HepG2 (cell line): ENCODE results near the gene BLVRA. TPM values are rescaled to one million over a fixed set of nuclear protein-coding genes. Genes with fewer than 3 reads are reported as not detected.

Source experiments
- ATAC-seq: fragments of 200-7000 bp; cut with Tn5 transposase; 3 replicates; pipeline ENCODE4 v1.9.1; 2020; ENCODE audit warnings: mild to moderate bottlenecking, moderate library complexity
- BruUV-seq: library from RNA; stranded (reverse); fragments of 400-500 nt; replicated peaks from 2 replicates; lab custom pipeline; 2021; lab: Mats Ljungman, UMichigan
- CTCF ChIA-PET: fragments of 300-600 bp; formaldehyde crosslinking; extraction: SDS; loops from one replicate; lab custom pipeline; 2021; ENCODE audit warnings: low total read pairs, inconsistent platforms, low intra/inter-chr PET ratio; lab: Yijun Ruan, JAX
- POLR2A ChIA-PET: fragments of 350-600 bp; sonication (Branson Sonifier 250); formaldehyde crosslinking; loops from one replicate; lab custom pipeline; 2020; ENCODE audit warnings: antibody characterized with exemption, inconsistent platforms; lab: Yijun Ruan, JAX
- DNase-seq: peaks from one replicate; pipeline ENCODE4 v3.0.0-alpha.2; 2015; ENCODE audit warnings: low spot score
- FAIRE-seq: peaks from 3 replicates; lab custom pipeline; 2011; peaks lifted over from hg19 to GRCh38; lab: Jason Lieb, UNC
- H2AFZ ChIP-seq: one replicate; pipeline ENCODE4 v1.6.1; 2011; ENCODE audit warnings: low read length, inconsistent platforms
- H3K27ac ChIP-seq: fragments of 300-600 bp; 3 replicates; pipeline ENCODE4 v1.8.0; 2011; ENCODE audit warnings: mixed run types, mild to moderate bottlenecking, mixed read lengths, low read length, inconsistent platforms; ENCODE audit not compliant: insufficient read depth; ENCODE audit errors: extremely low read length
- H3K27me3 ChIP-seq, 2 experiments: fragments of 200-600 bp in 1 of 2; 2 replicates in 1 of 2; 3 replicates in 1 of 2; pipeline versions ENCODE4 v1.6.0 to v1.8.0; 2011; ENCODE audit warnings: low read length in 2 of 2, mild to moderate bottlenecking in 2 of 2, moderate library complexity in 2 of 2, inconsistent platforms in 1 of 2; ENCODE audit not compliant: insufficient read depth in 2 of 2, control insufficient read depth in 1 of 2
- H3K36me3 ChIP-seq, 2 experiments: fragments of 200-600 bp in 1 of 2; replicated peaks in 1 of 2; 2 replicates in 1 of 2; 3 replicates in 1 of 2; pipeline versions ENCODE4 v1.5.1 to v1.8.0; 2011; ENCODE audit warnings: low read length in 2 of 2, inconsistent platforms in 1 of 2; ENCODE audit not compliant: insufficient read depth in 2 of 2, control insufficient read depth in 1 of 2
- H3K4me1 ChIP-seq: 2 replicates; pipeline ENCODE4 v1.5.1; 2012; ENCODE audit warnings: low read length, inconsistent platforms; ENCODE audit not compliant: insufficient read depth
- H3K4me2 ChIP-seq: 2 replicates; pipeline ENCODE4 v1.6.0; 2011; ENCODE audit warnings: low read depth, low read length, inconsistent platforms
- H3K4me3 ChIP-seq, 3 experiments: fragments of 200-600 bp in 1 of 3; sonication (generic), shearing (Covaris generic) in 1 of 3; replicated peaks in 1 of 3; 2 replicates each; pipeline ENCODE4 v1.5.1; 2011 to 2016; ENCODE audit warnings: low read length in 3 of 3, inconsistent platforms in 2 of 3, low read depth in 2 of 3, mild to moderate bottlenecking in 2 of 3, control low read depth in 1 of 3, mixed read lengths in 1 of 3; ENCODE audit not compliant: insufficient read depth in 1 of 3
- H3K79me2 ChIP-seq: one replicate; pipeline ENCODE4 v1.6.1; 2011; ENCODE audit warnings: low read length, inconsistent platforms; ENCODE audit not compliant: insufficient read depth
- H3K9ac ChIP-seq: 2 replicates; pipeline ENCODE4 v1.6.0; 2011; ENCODE audit warnings: mild to moderate bottlenecking, low read depth, low read length, inconsistent platforms; ENCODE audit not compliant: insufficient read depth
- H3K9me3 ChIP-seq: 2 replicates; pipeline ENCODE4 v1.5.1; 2012; ENCODE audit warnings: mild to moderate bottlenecking, low read length
- H4K20me1 ChIP-seq: 2 replicates; pipeline ENCODE4 v1.6.0; 2011; ENCODE audit warnings: inconsistent platforms, mild to moderate bottlenecking, low read length, moderate library complexity; ENCODE audit not compliant: insufficient read depth
- FOSL2 ChIP-seq: sonication (generic); formaldehyde crosslinking; IDR thresholded peaks from 2 replicates; pipeline ENCODE4 v1.4.0; 2020; ENCODE audit warnings: missing genetic modification reagents
- HCFC1 ChIP-seq: fragments of 150-350 bp; IDR thresholded peaks from 2 replicates; pipeline ENCODE4 v1.6.1; 2014; ENCODE audit warnings: low read depth, low read length
- HOXA5 ChIP-seq: sonication (generic); formaldehyde crosslinking; IDR thresholded peaks from 2 replicates; pipeline ENCODE4 v1.4.0; 2020; ENCODE audit warnings: missing genetic modification reagents
- KDM3A ChIP-seq: IDR thresholded peaks from 2 replicates; pipeline ENCODE4 v1.6.1; 2018; ENCODE audit warnings: low read depth, missing compliant biosample characterization
- KLF15 ChIP-seq: sonication (generic); formaldehyde crosslinking; IDR thresholded peaks from 2 replicates; pipeline ENCODE4 v1.8.1; 2023; ENCODE audit warnings: borderline replicate concordance, mild to moderate bottlenecking, inconsistent platforms, missing genetic modification reagents, mixed read lengths
- KMT2A ChIP-seq: sonication (generic); formaldehyde crosslinking; IDR thresholded peaks from 2 replicates; pipeline ENCODE4 v1.4.0; 2020; ENCODE audit warnings: missing genetic modification reagents
- MATR3 ChIP-seq: sonication (generic); formaldehyde crosslinking; IDR thresholded peaks from 2 replicates; pipeline ENCODE4 v1.4.0; 2020; ENCODE audit warnings: missing genetic modification reagents
- MTA3 ChIP-seq: sonication (generic); formaldehyde crosslinking; IDR thresholded peaks from 2 replicates; pipeline ENCODE4 v1.4.0; 2020; ENCODE audit warnings: missing genetic modification reagents
- PHF5A ChIP-seq: IDR thresholded peaks from one replicate; pipeline ENCODE4 v1.6.1; 2018; ENCODE audit warnings: low read depth, missing genetic modification reagents; ENCODE audit not compliant: unreplicated experiment
- REXO4 ChIP-seq: sonication (generic); formaldehyde crosslinking; IDR thresholded peaks from 2 replicates; pipeline ENCODE4 v1.8.0; 2022; ENCODE audit warnings: missing genetic modification reagents, mild to moderate bottlenecking, borderline replicate concordance
- SP5 ChIP-seq: IDR thresholded peaks from 2 replicates; pipeline ENCODE4 v1.6.1; 2016; ENCODE audit warnings: low read depth, borderline replicate concordance
- ZEB1 ChIP-seq: IDR thresholded peaks from 2 replicates; pipeline ENCODE4 v1.6.1; 2012; ENCODE audit warnings: mild to moderate bottlenecking, low read depth, inconsistent platforms; ENCODE audit not compliant: insufficient replicate concordance
- ZFP37 ChIP-seq: sonication (generic); formaldehyde crosslinking; IDR thresholded peaks from 2 replicates; pipeline ENCODE4 v1.4.0; 2020; ENCODE audit warnings: missing genetic modification reagents, borderline replicate concordance
- ZMYM2 ChIP-seq: sonication (generic); formaldehyde crosslinking; IDR thresholded peaks from 2 replicates; pipeline ENCODE4 v1.8.0; 2022; ENCODE audit warnings: mild to moderate bottlenecking, missing genetic modification reagents
- ZMYM4 ChIP-seq: sonication (generic); formaldehyde crosslinking; IDR thresholded peaks from 2 replicates; pipeline ENCODE4 v1.8.1; 2023; ENCODE audit warnings: mild to moderate bottlenecking, missing genetic modification reagents
- ZNF326 ChIP-seq: sonication (generic); formaldehyde crosslinking; IDR thresholded peaks from 2 replicates; pipeline ENCODE4 v1.4.0; 2020; ENCODE audit warnings: missing genetic modification reagents, borderline replicate concordance
- ZNF331 ChIP-seq: sonication (generic); formaldehyde crosslinking; IDR thresholded peaks from 2 replicates; pipeline ENCODE4 v1.4.0; 2020; ENCODE audit warnings: missing genetic modification reagents
- ZNF33B ChIP-seq: sonication (generic); formaldehyde crosslinking; IDR thresholded peaks from 2 replicates; pipeline ENCODE4 v1.5.1; 2020; ENCODE audit warnings: mild to moderate bottlenecking, missing genetic modification reagents
- ZNF446 ChIP-seq: sonication (generic); formaldehyde crosslinking; IDR thresholded peaks from 2 replicates; pipeline ENCODE4 v1.5.0; 2020; ENCODE audit warnings: mild to moderate bottlenecking, missing genetic modification reagents
- ZNF484 ChIP-seq: sonication (generic); formaldehyde crosslinking; IDR thresholded peaks from 2 replicates; pipeline ENCODE4 v1.5.1; 2020; ENCODE audit warnings: mild to moderate bottlenecking, low read depth, missing genetic modification reagents, borderline replicate concordance
- ZNF607 ChIP-seq: sonication (generic); formaldehyde crosslinking; IDR thresholded peaks from 2 replicates; pipeline ENCODE4 v1.5.1; 2020; ENCODE audit warnings: missing genetic modification reagents, mild to moderate bottlenecking, borderline replicate concordance
- ZNF678 ChIP-seq: sonication (generic); formaldehyde crosslinking; IDR thresholded peaks from 2 replicates; pipeline ENCODE4 v1.4.0; 2020; ENCODE audit warnings: mild to moderate bottlenecking, missing genetic modification reagents
- ZNF816 ChIP-seq: sonication (generic); formaldehyde crosslinking; IDR thresholded peaks from 2 replicates; pipeline ENCODE4 v1.8.0; 2022; ENCODE audit warnings: missing genetic modification reagents, mild to moderate bottlenecking, borderline replicate concordance
- WGBS: methylation state at CpG from one replicate; pipeline ENCODE4 v1.1.6; 2017; ENCODE audit warnings: low lambda C conversion rate; 5-methylcytosine and 5-hydroxymethylcytosine counted together
- in situ Hi-C: cut with HindIII; loops from 2 replicates; pipeline ENCODE4 v1.10.0; 2017; ENCODE audit warnings: low pct_unique_long_range_greater_than_20kb; ENCODE audit not compliant: extremely low pct_ligation_motif_present
- intact Hi-C: fragments of 100-400 bp; cut with micrococcal nuclease; formaldehyde crosslinking; loops from one replicate; pipeline ENCODE4 v1.10.0; 2022; ENCODE audit not compliant: unreplicated experiment
- polyA plus RNA-seq, 8 experiments: library from polyadenylated mRNA; depleted of rRNA in 3 of 8; stranded (reverse) in 7 of 8; unstranded in 1 of 8; fragments of >200 nt; fragmentation: Illumina TruSeq in 4 of 8; extraction: Trizol in 4 of 8; gene quantifications; 2 replicates each; pipeline versions ENCODE4 v1.2.1 to v1.2.3, GENCODE V29; 2011 to 2016; ENCODE audit warnings: low read depth in 4 of 8, missing spikeins in 1 of 8, mixed read lengths in 1 of 8; ENCODE audit not compliant: insufficient read depth in 1 of 8
- total RNA-seq, 5 experiments: library from RNA; depleted of rRNA; stranded (reverse); fragments of >200 nt; fragmentation: Illumina TruSeq; extraction: Trizol; gene quantifications; 2 replicates each; pipeline ENCODE4 v1.2.3, GENCODE V29; 2016; ENCODE audit warnings: low read depth in 1 of 5
- TF ChIP-seq, protein P1 (sequence below): sonication (generic); formaldehyde crosslinking; IDR thresholded peaks from 2 replicates; pipeline ENCODE4 v1.5.0; 2020; ENCODE audit warnings: mild to moderate bottlenecking, missing genetic modification reagents, borderline replicate concordance

The BLVRA gene
- total and polyA plus RNA-seq, 2 of the 13 experiments (the other 11 are each of a cell fraction or from before 2014, with no cell fraction given) = 39.2 to 64.2 TPM

GRCh38 chr7:43781726-43782607 is 23.5 kb downstream of the BLVRA start:
- intact Hi-C loops (loop anchor here (1.0 kb wide), 1 partner anchor 53 kb away; the partner anchor contains the start of gene COA1), in situ Hi-C loops (no loop called here)
- ChIA-PET CTCF (interaction anchor here (0.8 kb wide), 1 partner anchor 57 kb away, joined by 3 read pairs; no protein-coding TSS in a partner anchor), POLR2A (interaction anchor here (0.5 to 2.6 kb wide), 11 partner anchors 12 to 200 kb away, joined by 3 to 24 read pairs (median 7); partner anchors contain the start of genes BLVRA, COA1, MRPS24 and STK17A)
- Histone ChIP-seq H4K20me1 (no peaks in the 10 kb centered on the region), H3K4me1 (peaks cover 64% of the 10 kb centered on the region), H3K4me3 (peak overlapping the region in 2 of 3 experiments; percentile 4 to 18; a peak in 3 of 6 replicates), H2AFZ (no peak overlapping the region), H3K27ac (peak overlapping the region; percentile 71), H3K9me3 (no peaks in the 10 kb centered on the region), H3K4me2 (peak overlapping the region; percentile 62), H3K79me2 (peaks cover 4% of the 10 kb centered on the region), H3K9ac (0 out of 2 replicates have a peak overlapping the region, but pooled peaks have one; percentile 37), H3K36me3 (peaks cover 0 to 4% of the 10 kb centered on the region in 2 experiments; a peak in 3 of 5 replicates), H3K27me3 (no peaks in the 10 kb centered on the region)
- FAIRE-seq = peak; percentile 88
- WGBS = 9% methylated on average over 10 of the region's 10 CpGs
- ATAC-seq = peak; percentile 92
- BruUV-seq = no TSS peak
- peak; percentile 90 for DNase-seq
- TF ChIP-seq, protein P1, sequence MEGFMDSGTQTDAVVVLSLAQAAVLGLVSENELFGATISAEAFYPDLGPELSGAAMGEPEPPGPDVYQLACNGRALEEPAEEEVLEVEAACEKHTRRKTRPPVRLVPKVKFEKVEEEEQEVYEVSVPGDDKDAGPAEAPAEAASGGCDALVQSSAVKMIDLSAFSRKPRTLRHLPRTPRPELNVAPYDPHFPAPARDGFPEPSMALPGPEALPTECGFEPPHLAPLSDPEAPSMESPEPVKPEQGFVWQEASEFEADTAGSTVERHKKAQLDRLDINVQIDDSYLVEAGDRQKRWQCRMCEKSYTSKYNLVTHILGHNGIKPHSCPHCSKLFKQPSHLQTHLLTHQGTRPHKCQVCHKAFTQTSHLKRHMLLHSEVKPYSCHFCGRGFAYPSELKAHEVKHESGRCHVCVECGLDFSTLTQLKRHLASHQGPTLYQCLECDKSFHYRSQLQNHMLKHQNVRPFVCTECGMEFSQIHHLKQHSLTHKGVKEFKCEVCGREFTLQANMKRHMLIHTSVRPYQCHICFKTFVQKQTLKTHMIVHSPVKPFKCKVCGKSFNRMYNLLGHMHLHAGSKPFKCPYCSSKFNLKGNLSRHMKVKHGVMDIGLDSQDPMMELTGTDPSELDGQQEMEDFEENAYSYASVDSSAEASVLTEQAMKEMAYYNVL (CRISPR knock-in tag) = peak; percentile 94
- TF ChIP-seq HOXA5 (CRISPR knock-in tag) = no peak
- no peak for TF ChIP-seq ZNF446
- no peak; the same call in none of the 2 replicates for TF ChIP-seq FOSL2 (CRISPR knock-in tag)
- TF ChIP-seq KMT2A (CRISPR knock-in tag) = 0 out of 2 replicates have a peak, but pooled peaks have one; percentile 17
- TF ChIP-seq ZNF816 (CRISPR knock-in tag) = no peak
- no peak for TF ChIP-seq ZNF678 (CRISPR knock-in tag)
- peak; percentile 41 for TF ChIP-seq ZEB1
- TF ChIP-seq MTA3 (CRISPR knock-in tag) = no peak
- no peak; the same call in 1 of the 2 replicates for TF ChIP-seq SP5 (CRISPR knock-in tag)
- no peak; the same call in 1 of the 2 replicates for TF ChIP-seq ZNF331
- TF ChIP-seq REXO4 (CRISPR knock-in tag) = no peak
- TF ChIP-seq ZNF326 = no peak
- no peak for TF ChIP-seq KLF15 (CRISPR knock-in tag)
- peak; percentile 56; the same call in 1 of the 2 replicates for TF ChIP-seq ZMYM4 (CRISPR knock-in tag)
- no peak for TF ChIP-seq ZNF484 (CRISPR knock-in tag)
- TF ChIP-seq KDM3A (CRISPR knock-in tag) = 0 out of 2 replicates have a peak, but pooled peaks have one; percentile 48
- no peak for TF ChIP-seq ZFP37 (CRISPR knock-in tag)
- peak; percentile 85 for TF ChIP-seq ZMYM2 (CRISPR knock-in tag)
- no peak for TF ChIP-seq ZNF607 (CRISPR knock-in tag)
- no peak for TF ChIP-seq HCFC1
- no peak for TF ChIP-seq ZNF33B (CRISPR knock-in tag)
- no peak for TF ChIP-seq MATR3
- peak; percentile 50 for TF ChIP-seq PHF5A
